GM21737 (cell line): Measurements from ENCODE around the gene ROGDI.
"Not testable (repeated sequence)": the region's sequence is repeated elsewhere in the genome, so short reads cannot be mapped to it uniquely, and the experiment has no call there.

Experiments
- ATAC-seq: cut with Tn5 transposase; IDR thresholded peaks from one replicate; pipeline ENCODE4 v1.9.1; 2021; ENCODE audit warnings: mild to moderate bottlenecking, moderate library complexity; ENCODE audit not compliant: unreplicated experiment

ROGDI gene

GRCh38 chr16:4795181-4795827 is 7.1 kb downstream of the ROGDI start, which contains the start of gene SMIM22:
TSS of gene SMIM22 (plus strand) at chr16:4795369. CDS start at chr16:4795735, 366 bp downstream.
- no peak for ATAC-seq

GRCh38 chr16:4792951-4793513 is 9.4 kb downstream of the ROGDI start:
- ATAC-seq: no peak

- ATAC-seq: no peak
These were observed 11.6 kb downstream of the ROGDI start for GRCh38 chr16:4790871-4791270.

- no peak for ATAC-seq
These were observed 12.2 kb downstream of the ROGDI start for GRCh38 chr16:4790261-4790660.

GRCh38 chr16:4788910-4789309 is 13.5 kb downstream of the ROGDI start:
- no peak for ATAC-seq

- ATAC-seq: no peak
These were observed 13.9 kb downstream of the ROGDI start for GRCh38 chr16:4788489-4788889.

- no peak for ATAC-seq
These were observed 14.6 kb downstream of the ROGDI start, which contains the start of gene SEPTIN12 for GRCh38 chr16:4787627-4788482. TSS of gene SEPTIN12 (minus strand) at chr16:4788345. CDS start at chr16:4787645, 700 bp downstream.

GRCh38 chr16:4787068-4787467 is 15.4 kb downstream of the ROGDI start:
- ATAC-seq: no peak

- no peak for ATAC-seq
These were observed 16.5 kb downstream of the ROGDI start for GRCh38 chr16:4785758-4786433.

- ATAC-seq: not testable (repeated sequence)
These were observed 17.9 kb downstream of the ROGDI start for GRCh38 chr16:4784444-4784987.

- no peak for ATAC-seq
These were observed 18.5 kb downstream of the ROGDI start for GRCh38 chr16:4783951-4784336.

- ATAC-seq: no peak
These were observed 19.0 kb downstream of the ROGDI start for GRCh38 chr16:4783251-4783950.

- no peak for ATAC-seq
These were observed 22.2 kb downstream of the ROGDI start for GRCh38 chr16:4780235-4780634.

- ATAC-seq: no peak
These were observed 24.4 kb downstream of the ROGDI start for GRCh38 chr16:4778050-4778392.

GRCh38 chr16:4777339-4778049 is 24.9 kb downstream of the ROGDI start:
- ATAC-seq: no peak

GRCh38 chr16:4776141-4776705 is 26.2 kb downstream of the ROGDI start:
- no peak for ATAC-seq

- ATAC-seq: no peak
These were observed 27.4 kb downstream of the ROGDI start for GRCh38 chr16:4775005-4775404.

- no peak for ATAC-seq
These were observed 30.1 kb downstream of the ROGDI start for GRCh38 chr16:4772351-4772750.

- no peak for ATAC-seq
These were observed 30.8 kb downstream of the ROGDI start for GRCh38 chr16:4771646-4772045.

GRCh38 chr16:4769306-4769638 is 33.2 kb downstream of the ROGDI start:
- no peak for ATAC-seq
